ENCODE results near the gene LDLRAD3. TPM values are rescaled to one million over a fixed set of nuclear protein-coding genes. Genes with fewer than 3 reads are reported as not detected.

LDLRAD3 gene
- total and polyA plus RNA-seq, 2 experiments from 2014 or later = 6.2 to 9.5 TPM

- Histone ChIP-seq H3K27me3 (no peaks in the 10 kb centered on the region), H3K4me3 (no peak overlapping the region), H3K36me3 (no peaks in the 10 kb centered on the region), H3K9me3 (ENCODE audit: low read depth) (no peaks in the 10 kb centered on the region), H3K27ac (no peak overlapping the region), H3K4me1 (ENCODE audit: low read depth) (no peaks in the 10 kb centered on the region)
- no peak for DNase-seq (ENCODE audit: low read depth in 1 of 2, low spot score in 1 of 2)
- no peak for TF ChIP-seq CTCF (IDR thresholded peaks at IDR 0.05; ENCODE audit: low read depth, low read length)
Observed at GRCh38 chr11:35934271-35934670, 9.6 kb upstream of the LDLRAD3 start.

- Histone ChIP-seq H3K27me3 (no peaks in the 10 kb centered on the region), H3K36me3 (no peaks in the 10 kb centered on the region), H3K9me3 (ENCODE audit: low read depth) (no peaks in the 10 kb centered on the region), H3K27ac (no peak overlapping the region), H3K4me1 (ENCODE audit: low read depth) (no peaks in the 10 kb centered on the region), H3K4me3 (no peak overlapping the region)
- no peak for DNase-seq (ENCODE audit: low read depth in 1 of 2, low spot score in 1 of 2)
- no peak for TF ChIP-seq CTCF (IDR thresholded peaks at IDR 0.05; ENCODE audit: low read depth, low read length)
Observed at GRCh38 chr11:35934981-35935380, 8.9 kb upstream of the LDLRAD3 start.

GRCh38 chr11:35935390-35935789 is 8.5 kb upstream of the LDLRAD3 start:
- no peaks in the 10 kb centered on the region for H3K4me1 ChIP-seq (ENCODE audit: low read depth)
- no peak overlapping the region for H3K4me3 ChIP-seq
- no peak for TF ChIP-seq CTCF (IDR thresholded peaks at IDR 0.05; ENCODE audit: low read depth, low read length)
- no peaks in the 10 kb centered on the region for H3K9me3 ChIP-seq (ENCODE audit: low read depth)
- H3K36me3 ChIP-seq = no peaks in the 10 kb centered on the region
- no peak for DNase-seq (ENCODE audit: low read depth in 1 of 2, low spot score in 1 of 2)
- no peak overlapping the region for H3K27ac ChIP-seq
- no peaks in the 10 kb centered on the region for H3K27me3 ChIP-seq

GRCh38 chr11:35937111-35937510 is 6.8 kb upstream of the LDLRAD3 start:
- no peak overlapping the region for H3K27ac ChIP-seq
- no peak overlapping the region for H3K4me3 ChIP-seq
- no peaks in the 10 kb centered on the region for H3K27me3 ChIP-seq
- H3K4me1 ChIP-seq (ENCODE audit: low read depth) = no peaks in the 10 kb centered on the region
- H3K9me3 ChIP-seq (ENCODE audit: low read depth) = no peaks in the 10 kb centered on the region
- H3K36me3 ChIP-seq = no peaks in the 10 kb centered on the region
- no peak for TF ChIP-seq CTCF (IDR thresholded peaks at IDR 0.05; ENCODE audit: low read depth, low read length)
- no peak for DNase-seq (ENCODE audit: low read depth in 1 of 2, low spot score in 1 of 2)

- no peak overlapping the region for H3K4me3 ChIP-seq
- TF ChIP-seq CTCF (IDR thresholded peaks at IDR 0.05; ENCODE audit: low read depth, low read length) = no peak
- H3K27ac ChIP-seq = no peak overlapping the region
- H3K9me3 ChIP-seq (ENCODE audit: low read depth) = no peaks in the 10 kb centered on the region
- H3K27me3 ChIP-seq = peaks cover 1% of the 10 kb centered on the region
- no peaks in the 10 kb centered on the region for H3K4me1 ChIP-seq (ENCODE audit: low read depth)
- no peak for DNase-seq (ENCODE audit: low read depth in 1 of 2, low spot score in 1 of 2)
- no peaks in the 10 kb centered on the region for H3K36me3 ChIP-seq
Observed at GRCh38 chr11:35937700-35938099, 6.2 kb upstream of the LDLRAD3 start.

- Histone ChIP-seq H3K27me3 (peaks cover 6% of the 10 kb centered on the region), H3K27ac (no peak overlapping the region), H3K4me3 (no peak overlapping the region), H3K36me3 (no peaks in the 10 kb centered on the region), H3K9me3 (ENCODE audit: low read depth) (no peaks in the 10 kb centered on the region), H3K4me1 (ENCODE audit: low read depth) (no peaks in the 10 kb centered on the region)
- no peak for TF ChIP-seq CTCF (IDR thresholded peaks at IDR 0.05; ENCODE audit: low read depth, low read length)
- DNase-seq (ENCODE audit: low read depth in 1 of 2, low spot score in 1 of 2) = no peak
Observed at GRCh38 chr11:35938231-35938630, 5.6 kb upstream of the LDLRAD3 start.
